Psoas muscle (tissue), 8 donors: ENCODE results near the gene OXNAD1. TPM values are rescaled to one million over a fixed set of nuclear protein-coding genes. Genes with fewer than 3 reads are reported as not detected.

Source experiments
- ATAC-seq, 4 donors: fragments of 200-7000 bp; cut with Tn5 transposase; one replicate each; pipeline ENCODE4 v1.9.1; 2020; ENCODE audit warnings: moderate library complexity in 3 of 4, mild to moderate bottlenecking in 2 of 4
- DNase-seq, 2 donors: peaks; one replicate each; pipeline ENCODE4 v3.0.0-alpha.2; 2020
- H3K27ac ChIP-seq: fragments of 200-600 bp; one replicate; pipeline ENCODE4 v1.8.0; 2022
- H3K27me3 ChIP-seq, 3 donors: fragments of 200-600 bp in 1 of 3; one replicate each; pipeline versions ENCODE4 v1.6.1 to v1.8.0; 2013 to 2022; ENCODE audit warnings: low read length in 2 of 3, mild to moderate bottlenecking in 2 of 3, moderate library complexity in 1 of 3; ENCODE audit not compliant: insufficient read depth in 3 of 3
- H3K36me3 ChIP-seq, 2 donors: fragments of 200-600 bp in 1 of 2; one replicate each; pipeline versions ENCODE4 v1.6.1 to v1.8.0; 2013 to 2022; ENCODE audit warnings: low read depth in 1 of 2, mild to moderate bottlenecking in 1 of 2, moderate library complexity in 1 of 2; ENCODE audit not compliant: insufficient read depth in 1 of 2
- H3K4me1 ChIP-seq: fragments of 200-600 bp; one replicate; pipeline ENCODE4 v1.8.0; 2022
- H3K4me3 ChIP-seq: fragments of 200-600 bp; one replicate; pipeline ENCODE4 v1.8.0; 2022; ENCODE audit warnings: mild to moderate bottlenecking
- H3K9me3 ChIP-seq: fragments of 200-600 bp; one replicate; pipeline ENCODE4 v1.8.0; 2022
- CTCF ChIP-seq: fragments of 200-600 bp; IDR thresholded peaks from one replicate; pipeline ENCODE4 v1.8.0; 2022; ENCODE audit warnings: antibody characterized with exemption
- WGBS, 3 donors: extraction: QIAGEN DNeasy Blood & Tissue Kit; methylation state at CpG; one replicate each; pipeline versions ENCODE4 v1.1.6 to v1.1.7; 2013; 5-methylcytosine and 5-hydroxymethylcytosine counted together
- intact Hi-C, 2 donors: fragments of 100-400 bp; cut with DNase I; formaldehyde crosslinking; loops; one replicate each; pipeline versions ENCODE4 v1.11.0 to v1.14.2; 2022
- polyA plus RNA-seq, 3 donors: library from polyadenylated mRNA; stranded (reverse); fragments of 200-250 nt; gene quantifications; one replicate each; pipeline ENCODE4 v1.2.3, GENCODE V29; 2013
- total RNA-seq, 4 donors: library from RNA; stranded (reverse); fragmentation: NEBNext Ultra II Directional in 2 of 4; extraction: Animal tissue kit (Norgen Biotek cat#: 25700) in 2 of 4; gene quantifications; one replicate each; pipeline versions ENCODE4 v1.2.1 to v1.2.4, GENCODE V29; 2021 to 2023
- donor health status: healthy with polysubstance abuse.
- donor health status: DM: no; HTN: no; CAD: no; lungs with moderate emphysema.
- donor health status: Bipolar disorder and iron deficiency.
- donor health status: healthy.
- donor health status: DM: yes; HTN: yes; CAD: no.
- donor health status: DM: no; HTN: no; CAD: no.
- donor health status: DM: no; HTN: no; CAD: no.
- donor health status: DM: yes; HTN: yes; CAD: no.

Gene OXNAD1
- total and polyA plus RNA-seq, 7 donors, result 5.4 to 24.4 (median 10.4) TPM

DNA sequence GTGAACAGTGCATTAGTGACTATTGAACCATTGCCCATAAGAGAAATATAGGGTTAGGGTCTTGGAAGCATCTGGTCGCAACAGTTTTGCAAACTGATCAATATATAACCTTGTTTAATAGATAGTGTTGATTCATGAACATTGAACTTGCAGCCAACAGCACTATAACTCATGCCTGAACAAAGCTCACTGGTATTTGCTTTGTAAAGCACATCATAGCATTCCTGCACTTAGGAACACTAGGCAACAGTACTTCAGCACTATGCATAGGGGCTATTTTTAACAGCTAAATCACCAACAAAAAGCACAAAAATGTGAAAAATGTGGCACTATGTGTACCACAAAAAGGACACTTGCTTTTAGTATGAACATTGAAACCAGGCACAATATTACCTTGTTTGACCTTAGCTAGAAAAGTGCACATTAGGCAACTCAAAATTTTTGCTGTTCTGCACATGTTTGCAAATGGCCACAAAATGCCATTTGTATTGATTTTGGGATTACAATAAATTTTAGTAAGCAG is 68.0 kb downstream of the OXNAD1 start:
- Histone ChIP-seq H3K4me3 (no peak overlapping the region), H3K9me3 (no peaks in the 10 kb centered on the region), H3K36me3 (peaks cover 3 to 4% of the 10 kb centered on the region in 2 donors), H3K4me1 (peaks cover 2% of the 10 kb centered on the region), H3K27ac (no peak overlapping the region), H3K27me3 (no peaks in the 10 kb centered on the region)
- WGBS, 3 donors, result 92 to 95% (median 94%) methylated on average over 1 of the region's 1 CpG
- intact Hi-C loops, result no loop called here
- no peak for TF ChIP-seq CTCF
- ATAC-seq (no peak), DNase-seq (no peak)

DNA sequence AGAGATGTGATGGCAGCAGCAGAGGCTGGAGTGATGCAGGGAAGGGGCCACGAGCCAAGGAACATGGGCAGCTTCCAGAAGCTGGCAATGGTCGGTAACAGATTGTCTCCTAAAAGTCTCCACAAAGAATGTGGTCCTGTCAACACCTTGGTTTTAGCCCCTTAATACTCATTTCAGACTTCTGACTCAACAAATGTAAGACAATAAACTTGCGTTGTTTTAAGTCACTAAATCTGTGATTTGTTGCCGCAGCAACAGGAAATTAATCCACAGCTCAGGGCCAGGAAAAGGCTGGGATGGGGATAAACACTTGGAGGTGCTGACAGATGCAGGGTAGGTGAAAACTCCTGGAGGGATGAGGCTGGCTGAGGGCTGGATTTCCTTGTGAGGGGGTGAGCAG is 69.9 kb downstream of the OXNAD1 start:
- 31 to 50% (median 48%) methylated on average over 4 of the region's 4 CpGs for WGBS, 3 donors
- Histone ChIP-seq H3K36me3 (peaks cover 3 to 4% of the 10 kb centered on the region in 2 donors), H3K4me1 (peaks cover 17% of the 10 kb centered on the region), H3K9me3 (no peaks in the 10 kb centered on the region), H3K27ac (no peak overlapping the region), H3K27me3 (no peaks in the 10 kb centered on the region), H3K4me3 (no peak overlapping the region)
- no peak for DNase-seq
- intact Hi-C loops, result no loop called here
- no peak for TF ChIP-seq CTCF
- no peak for ATAC-seq

GRCh38 chr3:16335333-16335732 is 70.3 kb downstream of the OXNAD1 start:
- no peak for TF ChIP-seq CTCF
- peaks cover 17% of the 10 kb centered on the region for H3K4me1 ChIP-seq
- no peak overlapping the region for H3K4me3 ChIP-seq
- no peak overlapping the region for H3K27ac ChIP-seq
- peaks cover 3 to 4% of the 10 kb centered on the region in 2 donors for H3K36me3 ChIP-seq
- 76 to 87% (median 78%) methylated on average over 5 of the region's 5 CpGs for WGBS, 3 donors
- ATAC-seq (no peak), DNase-seq (no peak)
- H3K27me3 ChIP-seq, result no peaks in the 10 kb centered on the region
- intact Hi-C loops, result no loop called here
- H3K9me3 ChIP-seq, result no peaks in the 10 kb centered on the region

GRCh38 chr3:16335772-16336645 is 71.0 kb downstream of the OXNAD1 start:
- Histone ChIP-seq H3K9me3 (no peaks in the 10 kb centered on the region), H3K4me3 (no peak overlapping the region), H3K4me1 (peaks cover 17% of the 10 kb centered on the region), H3K36me3 (peaks cover 3 to 4% of the 10 kb centered on the region in 2 donors), H3K27me3 (no peaks in the 10 kb centered on the region), H3K27ac (no peak overlapping the region)
- TF ChIP-seq CTCF, result no peak
- DNase-seq (no peak), ATAC-seq (no peak)
- 78 to 88% (median 80%) methylated on average over 13 to 14 of the region's 14 CpGs for WGBS, 3 donors
- intact Hi-C loops, result no loop called here
